ENCODE results near the gene TMCC1.

Gene TMCC1

DNA sequence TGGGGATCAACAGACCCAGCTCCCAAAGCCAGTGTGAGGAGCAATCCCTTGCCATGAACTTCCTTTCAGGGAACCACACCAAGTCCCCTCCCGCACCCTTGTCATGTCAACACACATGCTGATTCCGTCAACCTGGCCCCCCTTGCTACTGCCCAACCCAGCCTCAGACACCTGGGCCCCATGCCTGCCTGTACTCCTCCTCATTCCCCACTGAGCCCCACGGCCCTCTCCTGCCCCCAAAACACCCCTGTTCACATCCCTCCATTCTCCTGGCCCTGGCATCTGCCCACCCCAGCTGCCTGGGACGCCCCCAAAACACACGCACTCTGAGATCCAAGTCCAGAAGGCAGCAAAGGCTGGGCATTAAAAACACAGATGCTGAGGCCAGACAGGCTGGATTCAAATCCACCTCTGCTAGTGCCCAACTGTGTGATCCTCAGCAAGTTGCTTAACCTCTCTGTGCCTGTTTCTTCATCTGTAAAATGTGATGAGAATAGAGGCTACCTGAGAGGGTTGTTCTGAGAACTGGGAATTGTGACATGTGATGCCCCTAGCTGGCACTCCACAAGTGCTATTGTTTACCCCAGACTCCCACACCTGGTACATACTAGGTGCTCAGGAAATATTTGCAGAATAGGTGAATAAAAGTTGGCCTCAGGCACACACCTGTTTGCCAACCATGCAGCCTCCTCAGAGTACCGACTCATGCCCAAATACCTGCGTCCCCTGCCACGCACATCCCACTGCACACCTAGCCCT is 289.3 kb downstream of the TMCC1 start:
- in situ Hi-C loops (cut with HindIII; ENCODE audit: low sequenced_read_pairs), result no loop called here

DNA sequence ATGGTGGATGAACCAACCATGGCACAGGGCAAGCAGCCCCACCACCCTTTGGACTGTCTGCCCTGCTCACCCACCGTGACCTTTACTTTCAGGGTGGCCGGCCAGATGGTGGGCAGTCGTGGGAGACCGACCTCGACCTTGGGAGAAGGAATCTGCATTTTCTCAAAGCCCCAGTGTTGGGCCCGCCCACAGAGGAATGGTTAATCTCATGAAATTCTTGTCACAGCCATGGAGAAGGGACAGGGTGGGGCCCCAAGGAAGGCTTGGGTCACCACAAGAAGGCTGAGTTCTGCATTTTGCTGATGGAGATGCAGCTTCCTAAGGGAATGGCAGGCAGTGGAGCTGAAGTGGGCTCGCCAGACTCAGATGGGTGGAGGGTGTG is 290.0 kb downstream of the TMCC1 start:
- in situ Hi-C loops (cut with HindIII; ENCODE audit: low sequenced_read_pairs), result no loop called here

DNA sequence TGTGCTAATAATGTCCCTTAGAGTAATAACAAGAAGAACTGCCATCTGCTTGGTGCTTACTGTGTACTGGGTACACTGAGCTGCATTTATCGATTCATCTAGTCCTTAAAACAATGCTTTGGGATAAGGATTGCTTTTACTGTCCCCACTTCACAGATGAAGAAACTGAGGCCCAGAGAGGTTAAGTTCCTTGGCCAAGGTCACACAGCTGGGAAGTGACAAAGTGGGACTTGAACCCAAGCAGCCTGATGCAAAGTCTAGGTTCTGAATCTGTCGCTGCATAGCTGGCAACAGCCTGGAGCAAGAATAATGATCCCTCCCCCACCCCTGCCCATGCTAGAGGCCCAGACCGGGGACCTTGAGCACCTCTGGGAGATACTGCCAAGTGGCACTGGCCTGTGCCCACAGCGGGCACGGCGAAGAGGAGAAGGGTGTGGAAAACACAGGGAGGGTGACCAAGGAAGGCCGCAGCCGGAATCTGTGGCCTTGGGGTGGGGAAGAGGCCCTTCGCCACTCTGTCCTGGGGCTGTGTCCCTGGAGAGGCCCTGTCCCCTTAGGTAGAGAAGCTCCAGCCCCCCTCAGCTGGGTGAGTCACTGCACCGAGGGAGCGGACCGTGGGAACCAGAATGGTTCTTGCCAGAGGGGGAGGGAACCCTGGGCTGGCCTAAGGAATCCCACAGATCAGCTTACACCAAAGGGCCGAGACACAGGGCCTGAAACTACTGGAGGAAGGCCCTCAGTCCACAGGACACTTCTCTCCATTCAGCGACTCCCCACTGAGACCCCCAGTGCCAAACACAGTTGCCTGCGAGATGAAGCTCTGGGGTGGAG is 290.6 kb downstream of the TMCC1 start:
- in situ Hi-C loops (cut with HindIII; ENCODE audit: low sequenced_read_pairs), result no loop called here

DNA sequence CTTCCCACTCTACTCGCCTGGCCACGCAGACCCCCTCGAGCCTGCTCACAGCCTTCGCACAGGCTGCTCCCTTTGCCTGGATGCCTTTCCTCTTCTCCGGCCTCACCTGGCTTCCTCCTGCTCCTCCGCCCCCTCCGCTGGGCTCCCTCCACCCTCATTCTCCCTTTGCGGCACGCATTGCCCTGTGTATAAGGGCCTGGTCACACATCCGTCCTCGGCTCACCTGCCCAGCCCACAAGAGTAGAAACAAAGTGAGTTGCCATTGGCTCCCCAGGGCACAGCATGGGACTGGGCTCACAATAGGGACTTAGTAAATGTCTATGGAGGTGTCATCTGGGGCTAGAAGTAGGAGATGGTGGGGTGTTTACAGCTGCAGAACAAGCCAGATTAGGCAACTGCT is 291.2 kb downstream of the TMCC1 start:
- in situ Hi-C loops (cut with HindIII; ENCODE audit: low sequenced_read_pairs), result no loop called here

DNA sequence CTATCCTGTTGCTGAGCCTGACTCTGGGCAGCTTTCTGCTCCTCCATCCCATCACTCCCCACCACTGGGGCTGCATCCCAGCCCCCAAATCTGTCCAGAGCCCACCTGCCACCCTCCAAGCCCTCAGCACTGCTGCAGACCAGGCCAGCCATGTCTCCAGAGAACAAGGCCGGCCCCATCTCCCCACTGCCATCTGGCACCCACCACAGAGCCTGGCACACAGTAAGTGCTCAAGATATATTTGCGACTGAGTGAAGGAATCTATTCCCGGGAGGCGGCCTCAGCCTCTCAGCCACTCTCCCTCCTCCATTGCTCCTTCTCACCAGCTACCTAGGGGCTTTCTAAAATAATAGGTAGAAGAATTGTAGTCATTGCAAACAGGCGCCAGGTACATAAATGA is 291.8 kb downstream of the TMCC1 start:
- in situ Hi-C loops (cut with HindIII; ENCODE audit: low sequenced_read_pairs), result no loop called here

DNA sequence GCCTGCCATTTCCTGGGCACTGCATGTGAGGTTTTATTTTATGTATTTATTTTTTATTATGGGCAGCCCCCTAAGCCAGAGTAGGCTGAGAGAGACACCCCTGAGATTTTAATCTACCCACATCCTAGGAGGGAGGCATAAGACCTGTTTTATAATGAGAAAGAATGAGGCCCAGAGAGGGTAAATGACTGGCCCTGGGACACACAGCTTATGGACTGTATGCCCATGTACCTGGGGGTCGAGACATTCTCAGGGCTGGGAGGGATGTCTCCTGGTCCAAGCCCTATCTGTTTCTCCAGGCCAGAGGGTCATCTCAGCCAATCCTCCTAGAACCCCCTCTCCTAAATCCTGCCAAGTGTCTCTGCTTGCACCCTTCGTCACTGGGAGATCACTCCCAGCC is 293.2 kb downstream of the TMCC1 start:
- in situ Hi-C loops (cut with HindIII; ENCODE audit: low sequenced_read_pairs), result no loop called here

DNA sequence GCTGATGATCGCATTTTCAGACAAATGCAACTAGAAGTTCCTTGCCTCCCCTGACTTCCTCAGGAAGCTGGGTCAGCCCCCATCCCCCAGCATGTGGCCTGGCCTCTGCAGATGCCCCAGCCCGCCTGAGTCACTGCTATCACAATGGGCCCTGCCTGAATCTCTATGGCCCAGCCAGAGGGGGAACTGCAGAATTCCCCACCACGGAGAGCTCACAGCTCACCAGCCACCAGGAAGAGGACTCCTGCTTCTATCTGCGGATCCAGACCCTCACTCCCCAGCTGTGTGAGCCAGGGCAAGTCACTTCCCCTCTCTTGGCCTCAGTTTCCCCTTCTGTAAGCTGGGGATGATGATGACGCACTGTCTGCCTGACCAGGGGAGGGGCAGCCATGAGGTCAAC is 293.9 kb downstream of the TMCC1 start:
- in situ Hi-C loops (cut with HindIII; ENCODE audit: low sequenced_read_pairs), result no loop called here

DNA sequence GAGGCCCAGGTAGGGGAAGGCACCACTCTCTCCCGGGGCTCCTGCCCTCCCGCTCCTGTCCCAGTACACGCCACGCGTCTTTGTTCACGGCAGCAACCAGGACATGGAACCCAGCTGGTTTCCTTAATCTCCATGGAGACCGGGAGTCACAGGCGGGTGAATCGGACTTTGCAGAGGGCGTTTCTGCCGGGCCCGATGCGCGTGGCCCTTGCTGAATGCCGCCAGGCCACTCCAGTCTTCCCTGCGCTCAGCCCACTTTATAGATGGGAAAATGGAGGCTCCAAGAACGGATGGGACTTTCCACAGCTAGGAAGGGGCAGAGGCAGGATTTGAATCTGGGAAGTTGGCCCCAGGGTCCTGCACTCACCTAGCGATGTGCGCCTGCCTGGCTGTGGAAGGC is 294.4 kb downstream of the TMCC1 start:
- in situ Hi-C loops (cut with HindIII; ENCODE audit: low sequenced_read_pairs), result no loop called here

DNA sequence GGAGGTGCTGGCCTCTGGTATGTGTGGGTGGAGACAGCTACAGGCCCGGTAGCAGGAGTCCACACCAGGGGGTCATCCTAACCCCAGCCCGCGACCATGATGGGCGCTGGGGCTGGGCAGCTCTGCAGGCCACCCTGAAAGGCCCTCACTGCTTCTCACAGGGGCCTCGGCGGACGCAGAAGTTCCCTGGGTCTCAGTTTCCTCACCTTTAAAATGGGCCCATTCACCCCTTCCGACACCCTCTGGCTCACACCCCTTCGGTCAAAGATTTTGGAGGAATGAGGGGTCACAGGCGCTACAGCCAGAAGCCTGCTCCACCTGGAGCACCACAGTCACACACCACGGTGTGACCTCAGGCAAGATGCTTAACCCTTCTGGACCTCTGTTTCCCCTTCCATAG is 295.0 kb downstream of the TMCC1 start:
- in situ Hi-C loops (cut with HindIII; ENCODE audit: low sequenced_read_pairs), result no loop called here

DNA sequence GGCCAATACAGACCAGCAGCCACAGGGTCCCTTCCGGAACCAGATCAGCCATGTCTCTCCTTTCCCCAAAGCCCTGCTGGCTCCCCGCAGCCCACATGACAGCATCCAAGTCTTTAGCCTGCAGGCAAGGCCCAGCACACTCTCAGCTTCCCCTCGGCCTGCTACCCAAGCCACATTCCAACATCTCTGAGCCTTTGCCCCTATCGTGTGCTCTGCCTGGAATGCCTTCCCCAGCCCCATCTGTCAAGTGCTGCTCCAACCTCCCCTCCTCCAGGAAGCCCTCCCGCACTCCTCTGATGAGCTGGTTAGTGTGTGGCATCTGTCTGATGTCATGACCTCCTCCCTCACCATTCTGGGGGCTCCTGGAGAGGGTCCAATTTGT is 295.5 kb downstream of the TMCC1 start:
- in situ Hi-C loops (cut with HindIII; ENCODE audit: low sequenced_read_pairs), result no loop called here
